OCI-LY1 (cell line): Measurements from ENCODE around the gene PIF1.

Experiments used
- H2AFZ ChIP-seq: fragments of 200-600 bp; sonication (generic), shearing (Covaris generic); 2 replicates; pipeline ENCODE4 v1.6.0; 2014; ENCODE audit warnings: antibody characterized with exemption, mild to moderate bottlenecking, low read length
- H3F3A ChIP-seq: fragments of 200-600 bp; sonication (generic), shearing (Covaris generic); 2 replicates; pipeline ENCODE4 v1.6.0; 2014; ENCODE audit warnings: mild to moderate bottlenecking, antibody characterized with exemption, low read length, moderate library complexity; ENCODE audit not compliant: insufficient read depth
- H3K27ac ChIP-seq: fragments of 200-600 bp; sonication (generic); 2 replicates; pipeline ENCODE4 v1.5.1; 2014; ENCODE audit warnings: low read length, mixed run types, mild to moderate bottlenecking, low read depth; ENCODE audit not compliant: poor library complexity, severe bottlenecking
- H3K27me3 ChIP-seq: fragments of 200-600 bp; sonication (generic); 2 replicates; pipeline ENCODE4 v1.6.0; 2014; ENCODE audit warnings: antibody characterized with exemption, mild to moderate bottlenecking, low read length, moderate library complexity; ENCODE audit not compliant: insufficient read depth
- H3K36me3 ChIP-seq: fragments of 200-600 bp; sonication (generic); 2 replicates; pipeline ENCODE4 v1.6.1; 2014; ENCODE audit warnings: mild to moderate bottlenecking, antibody characterized with exemption, low read length, moderate library complexity, mixed read lengths; ENCODE audit not compliant: insufficient read depth
- H3K4me1 ChIP-seq: fragments of 200-600 bp; sonication (generic); 2 replicates; pipeline ENCODE4 v1.5.1; 2014; ENCODE audit warnings: mild to moderate bottlenecking, low read length, moderate library complexity; ENCODE audit not compliant: insufficient read depth, severe bottlenecking
- H3K4me2 ChIP-seq: fragments of 200-600 bp; sonication (generic), shearing (Covaris generic); 2 replicates; pipeline ENCODE4 v1.6.1; 2014; ENCODE audit warnings: low read length
- H3K4me3 ChIP-seq: fragments of 200-600 bp; sonication (generic); 2 replicates; pipeline ENCODE4 v1.5.1; 2014; ENCODE audit warnings: low read length, low read depth, mild to moderate bottlenecking, mixed read lengths; ENCODE audit not compliant: poor library complexity, severe bottlenecking
- H3K79me2 ChIP-seq: fragments of 200-600 bp; shearing (Covaris generic); 2 replicates; pipeline ENCODE4 v1.6.1; 2016; ENCODE audit warnings: mixed run types, low read length, mixed read lengths; ENCODE audit not compliant: insufficient read depth
- H3K9ac ChIP-seq: fragments of 200-600 bp; sonication (generic), shearing (Covaris generic); 2 replicates; pipeline ENCODE4 v1.6.1; 2014; ENCODE audit warnings: mild to moderate bottlenecking, low read length, mixed read lengths
- H3K9me2 ChIP-seq: fragments of 200-600 bp; sonication (generic), shearing (Covaris generic); 2 replicates; pipeline ENCODE4 v1.6.1; 2014; ENCODE audit warnings: low read depth, mild to moderate bottlenecking, low read length, mixed read lengths
- H3K9me3 ChIP-seq: fragments of 200-600 bp; shearing (Covaris generic); 2 replicates; pipeline ENCODE4 v1.6.1; 2014; ENCODE audit warnings: low read length, mixed read lengths
- H4K20me1 ChIP-seq: fragments of 200-600 bp; sonication (generic), shearing (Covaris generic); 2 replicates; pipeline ENCODE4 v1.6.0; 2016; ENCODE audit warnings: mild to moderate bottlenecking, low read length; ENCODE audit not compliant: insufficient read depth
- EZH2 ChIP-seq: fragments of 200-600 bp; sonication (generic), shearing (Covaris generic); IDR thresholded peaks from 2 replicates; pipeline ENCODE4 v1.8.0; 2017; ENCODE audit warnings: borderline replicate concordance, mixed run types, mild to moderate bottlenecking, antibody characterized with exemption, low read length, moderate library complexity, mixed read lengths
- TF ChIP-seq, protein P1 (sequence below): fragments of 200-600 bp; sonication (generic), shearing (Covaris generic); IDR thresholded peaks from 2 replicates; pipeline ENCODE4 v1.5.1; 2017; ENCODE audit warnings: mild to moderate bottlenecking, antibody characterized with exemption, low read length, moderate library complexity, mixed read lengths

PIF1 gene

DNA sequence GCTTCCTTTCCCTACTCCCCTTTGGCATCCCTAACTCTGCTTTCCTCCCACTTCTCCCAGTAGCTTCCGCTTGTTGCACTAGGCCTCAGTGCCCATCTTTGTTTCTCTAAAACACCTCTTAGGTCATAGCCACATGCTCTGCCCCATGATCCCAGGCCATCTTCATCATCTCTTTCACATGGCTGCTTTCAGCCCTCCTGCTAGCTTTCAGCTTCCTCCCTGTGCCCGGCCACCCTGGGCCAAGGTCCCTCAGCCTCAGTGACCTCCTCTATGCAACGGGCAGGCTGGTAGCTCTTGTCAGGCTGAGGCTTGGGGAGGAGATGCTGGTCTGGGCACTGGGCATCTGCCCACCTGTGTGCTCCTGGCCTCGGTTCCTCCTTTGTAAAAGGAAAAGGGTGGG is 18.5 kb upstream of the PIF1 start:
- no peak overlapping the region for H2AFZ ChIP-seq
- H3K9ac ChIP-seq, result peak overlapping the region; percentile 31; the same call in 1 of the 2 replicates
- H3K27ac ChIP-seq, result peak overlapping the region; percentile 66
- H3K4me2 ChIP-seq, result peak overlapping the region; percentile 80
- H3K4me3 ChIP-seq, result peak overlapping the region; percentile 90
- H3K36me3 ChIP-seq, result peaks cover 8% of the 10 kb centered on the region; the same call in 1 of the 2 replicates
- H3K9me2 ChIP-seq, result no peaks in the 10 kb centered on the region
- no peaks in the 10 kb centered on the region for H4K20me1 ChIP-seq
- H3K4me1 ChIP-seq, result peaks cover 54% of the 10 kb centered on the region
- no peaks in the 10 kb centered on the region for H3K27me3 ChIP-seq
- no peaks in the 10 kb centered on the region for H3F3A ChIP-seq
- H3K9me3 ChIP-seq, result no peaks in the 10 kb centered on the region
- H3K79me2 ChIP-seq, result no peaks in the 10 kb centered on the region
- TF ChIP-seq EZH2, result no peak
- TF ChIP-seq, protein P1, sequence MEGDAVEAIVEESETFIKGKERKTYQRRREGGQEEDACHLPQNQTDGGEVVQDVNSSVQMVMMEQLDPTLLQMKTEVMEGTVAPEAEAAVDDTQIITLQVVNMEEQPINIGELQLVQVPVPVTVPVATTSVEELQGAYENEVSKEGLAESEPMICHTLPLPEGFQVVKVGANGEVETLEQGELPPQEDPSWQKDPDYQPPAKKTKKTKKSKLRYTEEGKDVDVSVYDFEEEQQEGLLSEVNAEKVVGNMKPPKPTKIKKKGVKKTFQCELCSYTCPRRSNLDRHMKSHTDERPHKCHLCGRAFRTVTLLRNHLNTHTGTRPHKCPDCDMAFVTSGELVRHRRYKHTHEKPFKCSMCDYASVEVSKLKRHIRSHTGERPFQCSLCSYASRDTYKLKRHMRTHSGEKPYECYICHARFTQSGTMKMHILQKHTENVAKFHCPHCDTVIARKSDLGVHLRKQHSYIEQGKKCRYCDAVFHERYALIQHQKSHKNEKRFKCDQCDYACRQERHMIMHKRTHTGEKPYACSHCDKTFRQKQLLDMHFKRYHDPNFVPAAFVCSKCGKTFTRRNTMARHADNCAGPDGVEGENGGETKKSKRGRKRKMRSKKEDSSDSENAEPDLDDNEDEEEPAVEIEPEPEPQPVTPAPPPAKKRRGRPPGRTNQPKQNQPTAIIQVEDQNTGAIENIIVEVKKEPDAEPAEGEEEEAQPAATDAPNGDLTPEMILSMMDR, result no peak

DNA sequence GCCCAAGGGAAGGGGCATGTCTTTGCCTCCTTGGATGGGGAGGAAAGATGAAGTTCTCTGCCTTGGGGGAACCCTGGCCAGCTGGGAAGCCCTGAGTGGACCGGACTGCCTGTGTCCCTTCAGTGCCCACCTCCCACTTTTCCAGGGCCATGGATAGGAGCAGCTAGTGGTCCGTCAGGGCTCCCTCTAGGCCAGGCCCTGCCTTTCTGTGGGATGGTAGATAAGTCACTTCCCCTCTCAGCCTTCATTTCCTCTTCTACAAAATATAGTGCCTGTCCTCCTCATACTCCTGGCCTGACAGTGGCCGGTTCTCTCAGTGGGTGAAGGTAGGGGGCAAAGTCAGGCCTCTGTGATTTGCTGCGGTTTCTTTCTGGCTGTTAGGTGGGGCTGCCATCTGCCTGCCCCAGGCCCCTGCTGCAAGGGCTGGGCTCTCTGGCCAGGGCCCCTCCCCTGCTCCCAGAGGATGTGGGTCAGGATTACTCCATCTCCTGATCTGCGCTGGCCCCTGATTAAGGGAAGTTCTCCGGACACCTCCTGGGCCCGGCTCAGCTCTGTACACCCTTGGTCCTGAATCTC is 17.6 kb upstream of the PIF1 start:
- Histone ChIP-seq H2AFZ (no peak overlapping the region), H3K27ac (peak overlapping the region; percentile 66), H3F3A (no peaks in the 10 kb centered on the region), H3K79me2 (no peaks in the 10 kb centered on the region), H3K9me2 (no peaks in the 10 kb centered on the region), H3K27me3 (no peaks in the 10 kb centered on the region), H3K9me3 (no peaks in the 10 kb centered on the region), H4K20me1 (no peaks in the 10 kb centered on the region), H3K4me1 (peaks cover 54% of the 10 kb centered on the region), H3K4me2 (peak overlapping the region; percentile 80), H3K9ac (peak overlapping the region; percentile 93), H3K4me3 (peak overlapping the region; percentile 90), H3K36me3 (peaks cover under 1% of the 10 kb centered on the region; the same call in 1 of the 2 replicates)
- no peak for TF ChIP-seq EZH2
- TF ChIP-seq, protein P1, result no peak

DNA sequence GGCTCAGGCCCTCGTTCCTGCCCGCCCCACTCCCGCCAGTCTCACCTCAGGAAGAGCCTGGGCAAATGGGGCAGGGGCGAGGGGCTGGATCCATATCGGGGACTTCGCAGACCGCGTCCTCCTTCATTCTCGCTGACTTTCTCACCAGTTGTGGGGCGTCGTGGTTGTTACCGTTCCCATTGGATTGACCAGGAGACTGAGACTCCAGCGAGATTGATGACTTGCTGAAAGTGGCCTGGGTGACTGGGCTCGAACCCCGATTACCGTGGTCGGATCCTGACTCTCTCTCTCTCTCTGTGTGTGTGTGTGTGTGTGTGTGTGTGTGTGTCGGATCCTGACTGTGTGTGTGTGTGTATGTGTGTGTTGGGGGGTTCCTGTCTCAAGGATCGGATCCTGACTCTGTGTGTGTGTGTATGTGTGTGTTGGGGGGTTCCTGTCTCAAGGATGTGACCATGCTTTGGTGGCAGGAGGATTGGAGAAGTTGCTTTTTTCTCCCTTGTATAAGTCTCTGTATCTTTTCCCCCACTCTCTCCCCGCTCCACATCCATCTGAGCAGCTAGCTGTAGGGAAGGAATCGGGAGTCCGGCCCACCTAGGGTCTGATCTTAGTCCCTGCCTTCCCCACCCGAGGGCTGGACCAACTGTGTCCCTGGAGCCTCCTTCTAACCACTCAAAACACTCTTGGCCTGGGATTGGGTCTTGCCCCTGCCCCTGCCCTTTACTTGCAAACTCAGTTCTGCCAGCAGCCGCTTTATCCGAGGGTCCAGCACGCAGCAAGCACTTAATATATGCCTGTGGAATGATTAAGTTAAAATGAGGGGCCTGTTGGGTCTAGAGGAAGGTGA is 16.9 kb upstream of the PIF1 start:
- Histone ChIP-seq H2AFZ (no peak overlapping the region), H3K27me3 (no peaks in the 10 kb centered on the region), H3K4me3 (peak overlapping the region; percentile 90), H3K9me2 (no peaks in the 10 kb centered on the region), H3K27ac (peak overlapping the region; percentile 66), H3K36me3 (no peaks in the 10 kb centered on the region), H3F3A (no peaks in the 10 kb centered on the region), H3K9ac (peak overlapping the region; percentile 93), H3K4me1 (peaks cover 52% of the 10 kb centered on the region), H3K4me2 (peak overlapping the region; percentile 80), H4K20me1 (no peaks in the 10 kb centered on the region), H3K79me2 (no peaks in the 10 kb centered on the region), H3K9me3 (no peaks in the 10 kb centered on the region)
- TF ChIP-seq EZH2, result no peak
- TF ChIP-seq, protein P1, result no peak
